ENCODE data around the gene TENM3. TPM values are rescaled to one million over a fixed set of nuclear protein-coding genes. Genes with fewer than 3 reads are reported as not detected.

TENM3 gene
- total RNA-seq, 1 donor from 2014 or later: not detected

- Mint-ChIP-seq H3K9me3 (no peaks in the 10 kb centered on the region), H3K4me3 (no peak overlapping the region), H3K4me1 (ENCODE audit: low read depth) (no peaks in the 10 kb centered on the region), H3K27ac (no peak overlapping the region), H3K27me3 (ENCODE audit: insufficient read depth) (peaks cover 6% of the 10 kb centered on the region), H3K36me3 (ENCODE audit: low read depth) (no peaks in the 10 kb centered on the region)
- intact Hi-C loops (cut with micrococcal nuclease): no loop called here
- DNase-seq (ENCODE audit: low spot score): no peak
Measured at GRCh38 chr4:182770259-182770995, 527.2 kb downstream of the TENM3 start.

DNA sequence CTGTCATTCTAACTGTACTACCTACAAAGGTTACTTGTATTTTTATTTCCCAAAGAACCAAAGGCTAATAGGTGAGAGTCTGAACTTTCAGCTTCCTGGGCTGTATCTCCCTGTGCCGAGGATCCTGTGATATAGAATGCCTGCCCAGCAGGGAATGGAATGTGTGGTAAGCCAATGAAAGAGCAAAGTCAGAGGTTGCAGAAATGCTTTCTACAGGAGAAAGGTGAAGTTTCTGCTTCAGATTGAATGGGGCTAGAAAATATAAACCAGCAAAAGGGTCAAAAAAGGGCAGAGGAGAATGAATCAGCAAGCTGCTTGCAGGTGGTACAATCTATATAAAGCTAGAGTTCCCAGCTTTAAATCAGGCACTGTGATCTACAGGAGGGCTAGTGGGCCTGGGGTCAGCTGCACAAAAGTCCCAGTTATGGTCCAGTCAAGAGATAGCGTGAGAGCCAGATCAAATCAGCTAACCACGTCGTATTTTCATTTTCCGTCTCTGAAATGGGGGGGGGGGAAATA lies 527.9 kb downstream of the TENM3 start:
- no peak overlapping the region for H3K27ac Mint-ChIP-seq
- no peaks in the 10 kb centered on the region for H3K9me3 Mint-ChIP-seq
- no peak for DNase-seq (ENCODE audit: low spot score)
- H3K4me1 Mint-ChIP-seq (ENCODE audit: low read depth): no peaks in the 10 kb centered on the region
- H3K36me3 Mint-ChIP-seq (ENCODE audit: low read depth): no peaks in the 10 kb centered on the region
- H3K27me3 Mint-ChIP-seq (ENCODE audit: insufficient read depth): peaks cover 6% of the 10 kb centered on the region
- intact Hi-C loops (cut with micrococcal nuclease): no loop called here
- H3K4me3 Mint-ChIP-seq: no peak overlapping the region

DNA sequence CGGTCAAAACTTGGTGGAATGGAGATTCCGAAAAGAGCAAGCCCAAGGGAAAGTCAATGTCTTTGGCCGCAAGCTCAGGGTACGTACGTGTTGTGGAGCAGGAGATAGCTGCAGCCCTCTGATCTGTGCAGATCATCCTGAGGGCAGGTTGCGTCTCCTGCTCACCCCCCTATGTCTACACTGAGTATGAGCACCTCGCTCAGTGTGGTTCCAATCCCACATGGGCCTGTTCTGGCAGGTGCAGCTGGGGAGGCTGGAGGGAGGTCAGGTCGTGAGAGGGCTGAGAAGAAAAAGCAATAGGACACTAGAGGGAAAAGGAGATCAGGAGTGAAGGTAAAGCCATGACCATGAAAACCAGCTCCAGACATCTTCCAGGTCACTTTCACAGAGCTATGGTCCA lies 531.9 kb downstream of the TENM3 start:
- intact Hi-C loops (cut with micrococcal nuclease): no loop called here
- H3K9me3 Mint-ChIP-seq: no peaks in the 10 kb centered on the region
- no peak overlapping the region for H3K4me3 Mint-ChIP-seq
- peaks cover 3% of the 10 kb centered on the region for H3K27me3 Mint-ChIP-seq (ENCODE audit: insufficient read depth)
- H3K27ac Mint-ChIP-seq: no peak overlapping the region
- no peaks in the 10 kb centered on the region for H3K36me3 Mint-ChIP-seq (ENCODE audit: low read depth)
- no peaks in the 10 kb centered on the region for H3K4me1 Mint-ChIP-seq (ENCODE audit: low read depth)
- no peak for DNase-seq (ENCODE audit: low spot score)

- intact Hi-C loops (cut with micrococcal nuclease): no loop called here
- no peak for DNase-seq (ENCODE audit: low spot score)
- Mint-ChIP-seq H3K4me1 (ENCODE audit: low read depth) (no peaks in the 10 kb centered on the region), H3K9me3 (no peaks in the 10 kb centered on the region), H3K4me3 (no peak overlapping the region), H3K27me3 (ENCODE audit: insufficient read depth) (peaks cover 3% of the 10 kb centered on the region), H3K36me3 (ENCODE audit: low read depth) (no peaks in the 10 kb centered on the region), H3K27ac (no peak overlapping the region)
Measured at GRCh38 chr4:182776376-182777105, 533.3 kb downstream of the TENM3 start.

GRCh38 chr4:182778222-182778982 lies 535.2 kb downstream of the TENM3 start:
- no peaks in the 10 kb centered on the region for H3K36me3 Mint-ChIP-seq (ENCODE audit: low read depth)
- intact Hi-C loops (cut with micrococcal nuclease): no loop called here
- DNase-seq (ENCODE audit: low spot score): no peak
- H3K27ac Mint-ChIP-seq: no peak overlapping the region
- peaks cover 3% of the 10 kb centered on the region for H3K27me3 Mint-ChIP-seq (ENCODE audit: insufficient read depth)
- no peak overlapping the region for H3K4me3 Mint-ChIP-seq
- no peaks in the 10 kb centered on the region for H3K4me1 Mint-ChIP-seq (ENCODE audit: low read depth)
- no peaks in the 10 kb centered on the region for H3K9me3 Mint-ChIP-seq

DNA sequence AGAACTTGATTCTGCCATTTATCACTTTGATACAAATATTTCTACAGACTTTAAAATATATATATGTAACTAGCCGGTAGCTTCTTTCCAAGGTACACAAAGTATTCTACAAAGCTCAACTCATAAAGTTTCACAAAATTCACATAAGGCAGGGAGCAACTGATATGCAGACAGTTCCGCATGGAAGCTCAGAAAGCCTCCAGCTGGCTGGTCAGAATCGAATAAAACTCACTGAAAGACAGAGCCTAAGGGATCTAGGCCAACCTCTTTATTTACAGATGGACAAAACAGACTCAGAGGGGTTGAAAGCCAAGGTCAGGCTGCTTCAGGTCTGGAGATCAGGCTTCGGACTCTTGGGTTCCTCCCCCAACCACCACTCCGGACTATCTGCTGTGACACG lies 543.8 kb downstream of the TENM3 start:
- Mint-ChIP-seq H3K27me3 (ENCODE audit: insufficient read depth) (no peaks in the 10 kb centered on the region), H3K9me3 (no peaks in the 10 kb centered on the region)

GRCh38 chr4:182788201-182788600 lies 545.0 kb downstream of the TENM3 start:
- Mint-ChIP-seq H3K4me3 (no peak overlapping the region), H3K9me3 (no peaks in the 10 kb centered on the region), H3K27me3 (ENCODE audit: insufficient read depth) (no peaks in the 10 kb centered on the region), H3K27ac (no peak overlapping the region), H3K4me1 (ENCODE audit: low read depth) (no peaks in the 10 kb centered on the region), H3K36me3 (ENCODE audit: low read depth) (no peaks in the 10 kb centered on the region)
- no peak for DNase-seq (ENCODE audit: low spot score)
- intact Hi-C loops (cut with micrococcal nuclease): no loop called here

More for the DNA sequence above, 543.8 kb downstream of the TENM3 start:
- H3K4me1 Mint-ChIP-seq (ENCODE audit: low read depth): no peaks in the 10 kb centered on the region
- no peak overlapping the region for H3K4me3 Mint-ChIP-seq
- intact Hi-C loops (cut with micrococcal nuclease): no loop called here
- no peak for DNase-seq (ENCODE audit: low spot score)
- no peaks in the 10 kb centered on the region for H3K36me3 Mint-ChIP-seq (ENCODE audit: low read depth)
- no peak overlapping the region for H3K27ac Mint-ChIP-seq

GRCh38 chr4:182789529-182789928 lies 546.3 kb downstream of the TENM3 start:
- Mint-ChIP-seq H3K27ac (no peak overlapping the region), H3K36me3 (ENCODE audit: low read depth) (no peaks in the 10 kb centered on the region), H3K4me3 (no peak overlapping the region), H3K27me3 (ENCODE audit: insufficient read depth) (no peaks in the 10 kb centered on the region), H3K9me3 (no peaks in the 10 kb centered on the region), H3K4me1 (ENCODE audit: low read depth) (no peaks in the 10 kb centered on the region)
- DNase-seq (ENCODE audit: low spot score): no peak
- intact Hi-C loops (cut with micrococcal nuclease): no loop called here

GRCh38 chr4:182795446-182796238 lies 552.4 kb downstream of the TENM3 start:
- DNase-seq (ENCODE audit: low spot score): no peak
- H3K9me3 Mint-ChIP-seq: no peaks in the 10 kb centered on the region
- no peak overlapping the region for H3K27ac Mint-ChIP-seq
- H3K4me1 Mint-ChIP-seq (ENCODE audit: low read depth): no peaks in the 10 kb centered on the region
- no peaks in the 10 kb centered on the region for H3K36me3 Mint-ChIP-seq (ENCODE audit: low read depth)
- no peak overlapping the region for H3K4me3 Mint-ChIP-seq
- intact Hi-C loops (cut with micrococcal nuclease): no loop called here
- peaks cover 2% of the 10 kb centered on the region for H3K27me3 Mint-ChIP-seq (ENCODE audit: insufficient read depth)

DNA sequence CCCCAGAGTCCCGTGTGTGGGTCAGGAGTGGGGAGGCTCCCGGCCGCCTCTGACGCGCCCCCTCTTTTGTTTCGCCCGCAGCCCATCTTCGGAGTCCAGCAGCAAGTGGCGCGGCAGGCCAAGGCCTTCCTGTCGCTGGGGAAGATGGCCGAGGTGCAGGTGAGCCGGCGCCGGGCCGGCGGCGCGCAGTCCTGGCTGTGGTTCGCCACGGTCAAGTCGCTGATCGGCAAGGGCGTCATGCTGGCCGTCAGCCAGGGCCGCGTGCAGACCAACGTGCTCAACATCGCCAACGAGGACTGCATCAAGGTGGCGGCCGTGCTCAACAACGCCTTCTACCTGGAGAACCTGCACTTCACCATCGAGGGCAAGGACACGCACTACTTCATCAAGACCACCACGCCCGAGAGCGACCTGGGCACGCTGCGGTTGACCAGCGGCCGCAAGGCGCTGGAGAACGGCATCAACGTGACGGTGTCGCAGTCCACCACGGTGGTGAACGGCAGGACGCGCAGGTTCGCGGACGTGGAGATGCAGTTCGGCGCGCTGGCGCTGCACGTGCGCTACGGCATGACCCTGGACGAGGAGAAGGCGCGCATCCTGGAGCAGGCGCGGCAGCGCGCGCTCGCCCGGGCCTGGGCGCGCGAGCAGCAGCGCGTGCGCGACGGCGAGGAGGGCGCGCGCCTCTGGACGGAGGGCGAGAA lies 556.5 kb downstream of the TENM3 start:
- H3K4me1 Mint-ChIP-seq (ENCODE audit: low read depth): no peaks in the 10 kb centered on the region
- intact Hi-C loops (cut with micrococcal nuclease): loop anchor here (10.0 kb wide), 1 partner anchor 605 kb away; no protein-coding TSS in a partner anchor
- no peak overlapping the region for H3K4me3 Mint-ChIP-seq
- H3K27me3 Mint-ChIP-seq (ENCODE audit: insufficient read depth): peaks cover 4% of the 10 kb centered on the region
- DNase-seq (ENCODE audit: low spot score): no peak
- H3K27ac Mint-ChIP-seq: no peak overlapping the region
- no peaks in the 10 kb centered on the region for H3K9me3 Mint-ChIP-seq
- no peaks in the 10 kb centered on the region for H3K36me3 Mint-ChIP-seq (ENCODE audit: low read depth)

DNA sequence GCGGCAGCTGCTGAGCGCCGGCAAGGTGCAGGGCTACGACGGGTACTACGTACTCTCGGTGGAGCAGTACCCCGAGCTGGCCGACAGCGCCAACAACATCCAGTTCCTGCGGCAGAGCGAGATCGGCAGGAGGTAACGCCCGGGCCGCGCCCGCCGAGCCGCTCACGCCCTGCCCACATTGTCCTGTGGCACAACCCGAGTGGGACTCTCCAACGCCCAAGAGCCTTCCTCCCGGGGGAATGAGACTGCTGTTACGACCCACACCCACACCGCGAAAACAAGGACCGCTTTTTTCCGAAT lies 557.0 kb downstream of the TENM3 start:
- H3K9me3 Mint-ChIP-seq: no peaks in the 10 kb centered on the region
- peaks cover 7% of the 10 kb centered on the region for H3K27me3 Mint-ChIP-seq (ENCODE audit: insufficient read depth)
- no peak for DNase-seq (ENCODE audit: low spot score)
- H3K4me3 Mint-ChIP-seq: no peak overlapping the region
- no peak overlapping the region for H3K27ac Mint-ChIP-seq
- intact Hi-C loops (cut with micrococcal nuclease): loop anchor here (10.0 kb wide), 1 partner anchor 605 kb away; no protein-coding TSS in a partner anchor
- H3K4me1 Mint-ChIP-seq (ENCODE audit: low read depth): no peaks in the 10 kb centered on the region
- no peaks in the 10 kb centered on the region for H3K36me3 Mint-ChIP-seq (ENCODE audit: low read depth)

DNA sequence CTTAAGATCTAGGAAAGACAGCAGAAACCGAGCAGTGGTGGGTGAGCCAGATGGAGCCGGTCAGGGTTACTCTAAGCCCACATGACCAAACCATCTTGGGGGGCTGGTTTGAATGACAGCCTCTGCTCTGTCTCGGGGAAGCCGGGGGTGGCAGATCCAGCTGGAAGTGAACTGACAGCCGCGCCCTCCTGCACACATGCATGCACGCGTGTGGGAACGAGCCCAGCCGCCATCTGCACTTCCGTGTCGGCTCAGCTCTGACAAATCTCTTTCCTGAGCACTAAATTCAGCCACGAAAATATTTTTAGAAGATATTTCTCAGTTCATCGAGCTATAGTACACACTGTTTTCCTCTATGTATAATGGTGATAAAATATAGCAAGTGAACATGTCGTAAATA lies 558.4 kb downstream of the TENM3 start:
- H3K4me1 Mint-ChIP-seq (ENCODE audit: low read depth): no peaks in the 10 kb centered on the region
- peaks cover 18% of the 10 kb centered on the region for H3K27me3 Mint-ChIP-seq (ENCODE audit: insufficient read depth)
- H3K9me3 Mint-ChIP-seq: no peaks in the 10 kb centered on the region
- intact Hi-C loops (cut with micrococcal nuclease): loop anchor here (10.0 kb wide), 1 partner anchor 603 kb away; no protein-coding TSS in a partner anchor
- no peak overlapping the region for H3K27ac Mint-ChIP-seq
- no peak overlapping the region for H3K4me3 Mint-ChIP-seq
- H3K36me3 Mint-ChIP-seq (ENCODE audit: low read depth): no peaks in the 10 kb centered on the region
- DNase-seq (ENCODE audit: low spot score): no peak
